Heart left ventricle (tissue), 16 donors: Measurements from ENCODE around the gene PKP3. TPM values are rescaled to one million over a fixed set of nuclear protein-coding genes. Genes with fewer than 3 reads are reported as not detected.

Experiments used
- ATAC-seq, 4 donors: fragments of 200-7000 bp; cut with Tn5 transposase; one replicate each; pipeline ENCODE4 v1.9.1; 2020 to 2022; ENCODE audit warnings: moderate library complexity in 4 of 4, mild to moderate bottlenecking in 3 of 4, moderate number of reproducible peaks in 1 of 4
- DNase-seq, 5 donors: peaks; one replicate each; pipeline ENCODE4 v3.0.0-alpha.2; 2020
- H3K27ac ChIP-seq, 12 donors: fragments of 200-600 bp; sonication (generic) in 4 of 12; one replicate each; pipeline versions ENCODE4 v1.5.0 to v1.8.0; 2016 to 2022; ENCODE audit warnings: mild to moderate bottlenecking in 2 of 12
- H3K27me3 ChIP-seq, 9 donors: fragments of 200-600 bp; sonication (generic) in 2 of 9; one replicate each; pipeline versions ENCODE4 v1.5.1 to v1.8.0; 2016 to 2022; ENCODE audit warnings: mild to moderate bottlenecking in 3 of 9
- H3K36me3 ChIP-seq, 9 donors: fragments of 200-600 bp; sonication (generic) in 2 of 9; one replicate each; pipeline versions ENCODE4 v1.5.0 to v1.8.0; 2018 to 2022; ENCODE audit warnings: mild to moderate bottlenecking in 2 of 9
- H3K4me1 ChIP-seq, 12 donors: fragments of 200-600 bp; sonication (generic) in 4 of 12; one replicate each; pipeline versions ENCODE4 v1.5.0 to v1.8.0; 2016 to 2022; ENCODE audit warnings: mild to moderate bottlenecking in 3 of 12
- H3K4me3 ChIP-seq, 12 donors: fragments of 200-600 bp; sonication (generic) in 4 of 12; one replicate each; pipeline versions ENCODE4 v1.5.0 to v1.8.0; 2017 to 2022; ENCODE audit warnings: mild to moderate bottlenecking in 9 of 12, moderate library complexity in 4 of 12
- H3K9me3 ChIP-seq, 12 donors: fragments of 200-600 bp; sonication (generic) in 4 of 12; one replicate each; pipeline versions ENCODE4 v1.5.0 to v1.8.0; 2016 to 2022; ENCODE audit warnings: mild to moderate bottlenecking in 1 of 12
- POLR2A ChIP-seq, 2 donors: fragments of 450-650 bp; IDR thresholded peaks; one replicate each; pipeline ENCODE4 v1.6.1; 2017; ENCODE audit warnings: antibody characterized with exemption in 2 of 2, mild to moderate bottlenecking in 2 of 2, moderate library complexity in 2 of 2
- WGBS, 4 donors: extraction: QIAGEN DNeasy Blood & Tissue Kit in 2 of 4; methylation state at CpG; one replicate each; pipeline versions ENCODE4 v1.1.5 to v1.1.7; 2013 to 2018; 5-methylcytosine and 5-hydroxymethylcytosine counted together
- intact Hi-C, 10 donors: fragments of 100-400 bp; cut with DNase I; formaldehyde crosslinking; loops; one replicate each; pipeline versions ENCODE4 v1.11.1 to v1.14.2; 2022
- polyA plus RNA-seq, 2 donors: library from polyadenylated mRNA; stranded (reverse); fragments of 200-250 nt; gene quantifications; one replicate each; pipeline ENCODE4 v1.2.3, GENCODE V29; 2013
- total RNA-seq, 9 donors: library from RNA; depleted of rRNA in 2 of 9; stranded (reverse); fragments of >200 nt in 2 of 9; fragmentation: NEBNext Ultra II Directional in 3 of 9; extraction: Animal tissue kit (Norgen Biotek cat#: 25700) in 3 of 9; gene quantifications; one replicate each; pipeline versions ENCODE4 v1.1.0 to v1.2.4, GENCODE V29; 2016 to 2023
- TF ChIP-seq, protein P1 (sequence below), 12 donors: fragments of 200-600 bp; sonication (generic) in 4 of 12; IDR thresholded peaks; one replicate each; pipeline versions ENCODE4 v1.5.0 to v1.8.0; 2018 to 2022; ENCODE audit warnings: antibody characterized with exemption in 12 of 12, mild to moderate bottlenecking in 5 of 12
- donor health status: ischemic (EF 13 %, LVEDD 7.1; RV severe dilation, severe dysfunction).
- donor health status: healthy with polysubstance abuse.
- donor health status: DM: no; HTN: yes; CAD: no.
- donor health status: DM: no; HTN: no; CAD: no.
- donor health status: ischemic (EF 25% LVEDD 6.9; RV normal size, moderate dysfunction).
- donor health status: ischemic (EF 25% LVEDD 5.7; RV mildly dilated, moderate dysfunction).
- donor health status: healthy.
- donor health status: DM: yes; HTN: yes; CAD: no.
- donor health status: ischemic (EF 35%, LVEDD 5.7; RV mildly dilated, moderate dysfunction).
- donor health status: nonischemic (EF 11% LVEDD 7.7; RV severe dilation, severe dysfunction).
- donor health status: DM: yes; HTN: yes; CAD: no.
- donor health status: PGD.
- donor health status: ischemic (EF 29% LVEDD 5.4; RV normal size, mild dysfunction).
- donor health status: nonischemic (EF 23%, LVEDD 6.1; RV moderate dilation, normal function).

Gene PKP3
- total and polyA plus RNA-seq, 11 donors, result 0.15 to 2.0 (median 0.61) TPM

DNA sequence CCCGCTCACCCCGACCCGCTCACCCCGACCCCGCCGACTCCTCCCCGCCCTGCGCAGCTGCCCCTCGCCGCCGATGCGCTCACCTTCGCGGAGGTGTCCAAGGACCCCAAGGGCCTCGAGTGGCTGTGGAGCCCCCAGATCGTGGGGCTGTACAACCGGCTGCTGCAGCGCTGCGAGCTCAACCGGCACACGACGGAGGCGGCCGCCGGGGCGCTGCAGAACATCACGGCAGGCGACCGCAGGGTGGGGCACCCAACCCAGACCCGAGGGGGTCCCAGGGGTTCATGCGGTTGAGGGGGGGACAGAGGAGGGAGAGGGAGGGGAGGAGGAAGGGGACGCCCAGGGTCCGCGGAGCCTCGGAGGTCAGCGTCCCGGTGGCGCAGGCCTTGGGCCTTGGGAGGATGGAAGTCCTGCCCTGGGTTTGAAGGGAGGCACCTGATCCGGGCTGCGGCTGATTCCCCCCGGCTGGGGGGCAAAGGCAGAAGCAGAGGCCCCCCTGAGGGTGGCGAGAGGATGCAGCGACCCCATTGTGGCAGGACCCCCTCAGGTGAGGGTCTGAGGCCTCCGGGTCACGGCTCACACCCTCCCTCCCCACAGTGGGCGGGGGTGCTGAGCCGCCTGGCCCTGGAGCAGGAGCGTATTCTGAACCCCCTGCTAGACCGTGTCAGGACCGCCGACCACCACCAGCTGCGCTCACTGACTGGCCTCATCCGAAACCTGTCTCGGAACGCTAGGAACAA is 9.2 kb downstream of the PKP3 start:
- DNase-seq, result peak in 4 of 5 donors; percentile 6 to 64 (median 20)
- intact Hi-C loops, result loop anchor here in 1 of 10 donors (10.0 kb wide), 1 partner anchor 112 kb away; no protein-coding TSS in a partner anchor
- no peak for ATAC-seq
- Histone ChIP-seq H3K4me3 (no peak overlapping the region), H3K27me3 (peaks cover 0 to 23% (median 7%) of the 10 kb centered on the region in 9 donors), H3K36me3 (no peaks in the 10 kb centered on the region), H3K4me1 (peaks cover 0 to 34% (median 15%) of the 10 kb centered on the region in 12 donors), H3K27ac (no peak overlapping the region), H3K9me3 (no peaks in the 10 kb centered on the region)
- no peak for TF ChIP-seq POLR2A (IDR thresholded peaks at IDR 0.05)
- TF ChIP-seq, protein P1, sequence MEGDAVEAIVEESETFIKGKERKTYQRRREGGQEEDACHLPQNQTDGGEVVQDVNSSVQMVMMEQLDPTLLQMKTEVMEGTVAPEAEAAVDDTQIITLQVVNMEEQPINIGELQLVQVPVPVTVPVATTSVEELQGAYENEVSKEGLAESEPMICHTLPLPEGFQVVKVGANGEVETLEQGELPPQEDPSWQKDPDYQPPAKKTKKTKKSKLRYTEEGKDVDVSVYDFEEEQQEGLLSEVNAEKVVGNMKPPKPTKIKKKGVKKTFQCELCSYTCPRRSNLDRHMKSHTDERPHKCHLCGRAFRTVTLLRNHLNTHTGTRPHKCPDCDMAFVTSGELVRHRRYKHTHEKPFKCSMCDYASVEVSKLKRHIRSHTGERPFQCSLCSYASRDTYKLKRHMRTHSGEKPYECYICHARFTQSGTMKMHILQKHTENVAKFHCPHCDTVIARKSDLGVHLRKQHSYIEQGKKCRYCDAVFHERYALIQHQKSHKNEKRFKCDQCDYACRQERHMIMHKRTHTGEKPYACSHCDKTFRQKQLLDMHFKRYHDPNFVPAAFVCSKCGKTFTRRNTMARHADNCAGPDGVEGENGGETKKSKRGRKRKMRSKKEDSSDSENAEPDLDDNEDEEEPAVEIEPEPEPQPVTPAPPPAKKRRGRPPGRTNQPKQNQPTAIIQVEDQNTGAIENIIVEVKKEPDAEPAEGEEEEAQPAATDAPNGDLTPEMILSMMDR (IDR thresholded peaks at IDR 0.05), result no peak
- 50 to 89% (median 75%) methylated on average over 33 to 55 of the region's 55 CpGs for WGBS, 4 donors

DNA sequence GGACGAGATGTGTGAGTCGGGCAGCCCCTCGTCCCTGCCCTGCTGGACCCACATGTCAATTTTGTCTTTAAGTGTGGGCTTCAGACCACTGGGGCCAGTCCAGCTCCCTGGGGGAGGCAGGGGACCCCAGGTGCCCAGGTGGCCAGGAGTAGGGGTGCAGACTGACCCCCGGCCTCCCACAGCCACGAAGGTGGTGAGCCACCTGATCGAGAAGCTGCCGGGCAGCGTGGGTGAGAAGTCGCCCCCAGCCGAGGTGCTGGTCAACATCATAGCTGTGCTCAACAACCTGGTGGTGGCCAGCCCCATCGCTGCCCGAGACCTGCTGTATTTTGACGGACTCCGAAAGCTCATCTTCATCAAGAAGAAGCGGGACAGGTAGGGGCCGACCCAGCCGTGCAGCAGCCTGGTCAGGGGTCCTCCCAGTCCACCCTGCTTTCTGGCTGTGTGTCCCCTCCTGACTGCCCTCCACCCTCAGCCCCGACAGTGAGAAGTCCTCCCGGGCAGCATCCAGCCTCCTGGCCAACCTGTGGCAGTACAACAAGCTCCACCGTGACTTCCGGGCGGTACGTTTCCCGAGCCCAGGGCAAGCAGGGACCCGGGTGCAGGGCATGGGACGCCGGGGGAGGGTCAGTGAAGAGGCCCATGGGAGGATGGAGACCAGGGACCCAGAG is 9.9 kb downstream of the PKP3 start:
- H3K4me1 ChIP-seq, result peaks cover 0 to 34% (median 15%) of the 10 kb centered on the region in 12 donors
- ATAC-seq (no peak), DNase-seq (peak in 4 of 5 donors; percentile 12 to 63 (median 22))
- H3K27me3 ChIP-seq, result peaks cover 0 to 21% (median 7%) of the 10 kb centered on the region in 9 donors
- TF ChIP-seq, protein P1 (IDR thresholded peaks at IDR 0.05), result no peak
- no peak for TF ChIP-seq POLR2A (IDR thresholded peaks at IDR 0.05)
- WGBS, 4 donors, result 85 to 91% (median 89%) methylated on average over 3 to 27 of the region's 27 CpGs
- no peaks in the 10 kb centered on the region for H3K9me3 ChIP-seq
- no peak overlapping the region for H3K27ac ChIP-seq
- H3K36me3 ChIP-seq, result no peaks in the 10 kb centered on the region
- H3K4me3 ChIP-seq, result no peak overlapping the region
- intact Hi-C loops, result loop anchor here in 1 of 10 donors (10.0 kb wide), 1 partner anchor 111 kb away; no protein-coding TSS in a partner anchor

DNA sequence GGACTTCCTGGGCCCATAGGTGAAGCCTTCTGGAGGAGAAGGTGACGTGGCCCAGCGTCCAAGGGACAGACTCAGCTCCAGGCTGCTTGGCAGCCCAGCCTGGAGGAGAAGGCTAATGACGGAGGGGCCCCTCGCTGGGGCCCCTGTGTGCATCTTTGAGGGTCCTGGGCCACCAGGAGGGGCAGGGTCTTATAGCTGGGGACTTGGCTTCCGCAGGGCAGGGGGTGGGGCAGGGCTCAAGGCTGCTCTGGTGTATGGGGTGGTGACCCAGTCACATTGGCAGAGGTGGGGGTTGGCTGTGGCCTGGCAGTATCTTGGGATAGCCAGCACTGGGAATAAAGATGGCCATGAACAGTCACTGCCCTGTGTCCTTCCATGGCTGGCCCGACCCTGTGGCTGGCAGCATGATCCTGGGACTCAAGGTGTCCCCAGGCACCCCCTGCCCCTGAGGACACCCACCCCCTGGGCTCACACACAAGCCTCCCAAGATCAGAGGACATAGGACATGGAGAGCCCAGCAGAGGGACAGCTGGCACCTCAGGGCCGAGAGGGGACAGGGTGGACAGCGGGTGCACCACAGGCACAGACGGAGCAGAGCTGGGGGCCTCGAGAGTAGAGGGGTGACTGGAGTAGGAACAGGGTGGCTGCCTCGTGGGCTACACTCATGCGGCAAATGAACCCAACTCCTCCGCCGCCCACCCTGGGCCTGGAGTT is 10.7 kb downstream of the PKP3 start:
- intact Hi-C loops, result loop anchor here in 7 of 10 donors (1.0 to 10.0 kb wide), 6 partner anchors 43 to 114 kb away; partner anchors contain the start of genes RNH1 (in 2 of the 7) and PTDSS2 (in 1 of the 7)
- WGBS, 4 donors, result 91 to 95% (median 95%) methylated on average over 11 to 14 of the region's 14 CpGs

More for the DNA sequence above, 10.7 kb downstream of the PKP3 start:
- peaks cover 0 to 17% (median 6%) of the 10 kb centered on the region in 9 donors for H3K27me3 ChIP-seq
- TF ChIP-seq, protein P1 (IDR thresholded peaks at IDR 0.05), result no peak
- no peak for TF ChIP-seq POLR2A (IDR thresholded peaks at IDR 0.05)
- no peaks in the 10 kb centered on the region for H3K36me3 ChIP-seq
- ATAC-seq (no peak), DNase-seq (peak in 1 of 5 donors; percentile 25)
- H3K4me3 ChIP-seq, result no peak overlapping the region
- no peaks in the 10 kb centered on the region for H3K9me3 ChIP-seq
- peaks cover 0 to 33% (median 15%) of the 10 kb centered on the region in 12 donors for H3K4me1 ChIP-seq
- H3K27ac ChIP-seq, result no peak overlapping the region
